NCI-H2029 treated with DMSO at 0.1 percent for 48 hours (cell line): ENCODE results near the gene MAPK8IP2.

ENCODE experiments used
- DNase-seq: peaks from one replicate; lab custom pipeline; 2025; lab: John Stamatoyannopoulos, UW

Gene MAPK8IP2

GRCh38 chr22:50575426-50575941, 25.1 kb upstream of the MAPK8IP2 start:
- DNase-seq, result no peak

GRCh38 chr22:50576070-50576469, 24.5 kb upstream of the MAPK8IP2 start:
- DNase-seq, result no peak

- no peak for DNase-seq
These were observed 23.5 kb upstream of the MAPK8IP2 start for GRCh38 chr22:50576806-50577696.

GRCh38 chr22:50577697-50577986, 23.0 kb upstream of the MAPK8IP2 start:
- no peak for DNase-seq

- DNase-seq, result no peak
These were observed 22.4 kb upstream of the MAPK8IP2 start, which contains the start of gene CPT1B for GRCh38 chr22:50577987-50578775. TSS of gene CPT1B (minus strand) at chr22:50578427. CDS start at chr22:50577915, 512 bp downstream.

GRCh38 chr22:50578776-50579310, 21.8 kb upstream of the MAPK8IP2 start:
- no peak for DNase-seq

GRCh38 chr22:50579752-50580151, 20.8 kb upstream of the MAPK8IP2 start:
- DNase-seq, result no peak

- no peak for DNase-seq
These were observed 19.3 kb upstream of the MAPK8IP2 start for GRCh38 chr22:50581031-50581949.

- DNase-seq, result no peak
These were observed 18.6 kb upstream of the MAPK8IP2 start for GRCh38 chr22:50581950-50582492.

- peak; percentile 84 for DNase-seq
These were observed 17.9 kb upstream of the MAPK8IP2 start, which contains the start of gene CHKB for GRCh38 chr22:50582493-50583293. TSS of gene CHKB (minus strand) at chr22:50582849. CDS start at chr22:50582781, 68 bp downstream.

- DNase-seq, result no peak
These were observed 17.2 kb upstream of the MAPK8IP2 start for GRCh38 chr22:50583294-50583861.

GRCh38 chr22:50584106-50585096, 16.2 kb upstream of the MAPK8IP2 start:
- DNase-seq, result no peak

GRCh38 chr22:50585238-50585637, 15.4 kb upstream of the MAPK8IP2 start:
- DNase-seq, result no peak

- no peak for DNase-seq
These were observed 14.8 kb upstream of the MAPK8IP2 start for GRCh38 chr22:50585781-50586180.

- no peak for DNase-seq
These were observed 14.2 kb upstream of the MAPK8IP2 start for GRCh38 chr22:50586416-50586815.

- DNase-seq, result no peak
These were observed 13.2 kb upstream of the MAPK8IP2 start for GRCh38 chr22:50587407-50587806.

- no peak for DNase-seq
These were observed 5.4 kb upstream of the MAPK8IP2 start for GRCh38 chr22:50595189-50595588.

- no peak for DNase-seq
These were observed 3.5 kb upstream of the MAPK8IP2 start for GRCh38 chr22:50597097-50597496.
